ENCODE results near the gene HS1BP3. TPM values are rescaled to one million over a fixed set of nuclear protein-coding genes. Genes with fewer than 3 reads are reported as not detected.

The HS1BP3 gene
- total and polyA plus RNA-seq, 9 of the 15 experiments (the other 6 are each of a cell fraction or from before 2014, with no cell fraction given), result 0.41 to 8.3 (median 5.9) TPM

GRCh38 chr2:20650877-20651730, at the start of gene HS1BP3 (continued):
- no peak for TF ChIP-seq CEBPG (CRISPR knock-in tag; IDR thresholded peaks at IDR 0.05)
- no peak for TF ChIP-seq CEBPG (tag; conservative IDR thresholded peaks at IDR 0.05 in 1 of 2, IDR thresholded peaks at IDR 0.05 in 1 of 2)
- TF ChIP-seq CHD4 (IDR thresholded peaks at IDR 0.05; ENCODE audit: insufficient read depth, insufficient replicate concordance, low read depth, low read length, poor library complexity, severe bottlenecking), result no peak
- TF ChIP-seq NR3C1 (CRISPR knock-in tag; IDR thresholded peaks at IDR 0.05), result peak; percentile 60; the same call in 1 of the 2 replicates
- TF ChIP-seq, protein P1, sequence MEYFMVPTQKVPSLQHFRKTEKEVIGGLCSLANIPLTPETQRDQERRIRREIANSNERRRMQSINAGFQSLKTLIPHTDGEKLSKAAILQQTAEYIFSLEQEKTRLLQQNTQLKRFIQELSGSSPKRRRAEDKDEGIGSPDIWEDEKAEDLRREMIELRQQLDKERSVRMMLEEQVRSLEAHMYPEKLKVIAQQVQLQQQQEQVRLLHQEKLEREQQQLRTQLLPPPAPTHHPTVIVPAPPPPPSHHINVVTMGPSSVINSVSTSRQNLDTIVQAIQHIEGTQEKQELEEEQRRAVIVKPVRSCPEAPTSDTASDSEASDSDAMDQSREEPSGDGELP (CRISPR knock-in tag; IDR thresholded peaks at IDR 0.05; ENCODE audit: borderline replicate concordance), result peak; percentile 40; the same call in 1 of the 2 replicates
- no peak for TF ChIP-seq ZNF77 (CRISPR knock-in tag; IDR thresholded peaks at IDR 0.05)
- no peak for TF ChIP-seq NCOA6 (IDR thresholded peaks at IDR 0.05)
- no peak for TF ChIP-seq RHOXF2B (CRISPR knock-in tag; conservative IDR thresholded peaks at IDR 0.05)
- no peak for TF ChIP-seq ZNF316 (IDR thresholded peaks at IDR 0.05)
- TF ChIP-seq FOXP1 (CRISPR knock-in tag; IDR thresholded peaks at IDR 0.05), result no peak
- TF ChIP-seq ZNF324 (CRISPR knock-in tag; IDR thresholded peaks at IDR 0.05), result no peak
- no peak for TF ChIP-seq PHB (CRISPR knock-in tag; IDR thresholded peaks at IDR 0.05)
- TF ChIP-seq, protein P2, sequence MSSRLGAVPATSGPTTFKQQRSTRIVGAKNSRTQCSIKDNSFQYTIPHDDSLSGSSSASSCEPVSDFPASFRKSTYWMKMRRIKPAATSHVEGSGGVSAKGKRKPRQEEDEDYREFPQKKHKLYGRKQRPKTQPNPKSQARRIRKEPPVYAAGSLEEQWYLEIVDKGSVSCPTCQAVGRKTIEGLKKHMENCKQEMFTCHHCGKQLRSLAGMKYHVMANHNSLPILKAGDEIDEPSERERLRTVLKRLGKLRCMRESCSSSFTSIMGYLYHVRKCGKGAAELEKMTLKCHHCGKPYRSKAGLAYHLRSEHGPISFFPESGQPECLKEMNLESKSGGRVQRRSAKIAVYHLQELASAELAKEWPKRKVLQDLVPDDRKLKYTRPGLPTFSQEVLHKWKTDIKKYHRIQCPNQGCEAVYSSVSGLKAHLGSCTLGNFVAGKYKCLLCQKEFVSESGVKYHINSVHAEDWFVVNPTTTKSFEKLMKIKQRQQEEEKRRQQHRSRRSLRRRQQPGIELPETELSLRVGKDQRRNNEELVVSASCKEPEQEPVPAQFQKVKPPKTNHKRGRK (tag; IDR thresholded peaks at IDR 0.05), result no peak
- peak; percentile 88 for TF ChIP-seq FUS (optimal IDR thresholded peaks at IDR 0.05; ENCODE audit: low read depth, low read length)
- peak in 1 of 2 experiments; percentile 14; a peak in 1 of 4 replicates for TF ChIP-seq TEAD1 (CRISPR knock-in tag; IDR thresholded peaks at IDR 0.05)
- TF ChIP-seq KAT8 (IDR thresholded peaks at IDR 0.05; ENCODE audit: low read depth), result no peak
- no peak for TF ChIP-seq HBP1 (CRISPR knock-in tag; IDR thresholded peaks at IDR 0.05)
- no peak for TF ChIP-seq NFE2L1 (tag; IDR thresholded peaks at IDR 0.05; ENCODE audit: borderline replicate concordance, low read depth)
- TF ChIP-seq ELF1 (tag; IDR thresholded peaks at IDR 0.05), result peak; percentile 92
- peak; percentile 81 for TF ChIP-seq USF1 (CRISPR knock-in tag; IDR thresholded peaks at IDR 0.05)
